Vagina (tissue), 2 donors: ENCODE data around the gene ZBTB21. TPM values are rescaled to one million over a fixed set of nuclear protein-coding genes. Genes with fewer than 3 reads are reported as not detected.
A peak's percentile ranks its signal among the peaks of the same experiment; 100 is the strongest.

Experiments used
- DNase-seq, 2 donors: peaks; one replicate each; pipeline ENCODE4 v3.0.0-alpha.2; 2017; ENCODE audit errors: extremely low spot score in 2 of 2
- H3K27ac ChIP-seq: fragments of 200-600 bp; sonication (generic); one replicate; pipeline ENCODE4 v1.5.1; 2019
- H3K27me3 ChIP-seq: fragments of 200-600 bp; sonication (generic); one replicate; pipeline ENCODE4 v1.5.1; 2019
- H3K36me3 ChIP-seq, 2 donors: fragments of 200-600 bp; sonication (generic); one replicate each; pipeline ENCODE4 v1.5.1; 2017 to 2019
- H3K4me1 ChIP-seq: fragments of 200-600 bp; sonication (generic); one replicate; pipeline ENCODE4 v1.5.1; 2019
- H3K4me3 ChIP-seq, 2 donors: fragments of 200-600 bp; sonication (generic); 1 replicate in 1 of 2; 2 replicates in 1 of 2; pipeline ENCODE4 v1.5.1; 2016 to 2019
- H3K9me3 ChIP-seq: fragments of 200-600 bp; sonication (generic); one replicate; pipeline ENCODE4 v1.5.1; 2019
- POLR2A ChIP-seq, 2 donors: fragments of 450-650 bp; IDR thresholded peaks; one replicate each; pipeline ENCODE4 v1.6.1; 2017; ENCODE audit warnings: antibody characterized with exemption in 2 of 2, mild to moderate bottlenecking in 2 of 2, moderate library complexity in 2 of 2
- POLR2AphosphoS5 ChIP-seq, 2 donors: sonication (generic); formaldehyde crosslinking; IDR thresholded peaks; one replicate each; pipeline ENCODE4 v1.9.0; 2017; ENCODE audit warnings: antibody characterized with exemption in 2 of 2, mild to moderate bottlenecking in 2 of 2, low read depth in 1 of 2; ENCODE audit not compliant: insufficient read depth in 1 of 2
- intact Hi-C: fragments of 100-400 bp; cut with DNase I; formaldehyde crosslinking; loops from one replicate; pipeline ENCODE4 v1.15.1; 2023
- total RNA-seq: library from RNA; depleted of rRNA; stranded (reverse); fragments of >200 nt; gene quantifications from one replicate; pipeline ENCODE4 v1.2.3, GENCODE V29; 2016
- TF ChIP-seq, protein P1 (sequence below), 3 experiments: fragments of 450-650 bp in 2 of 3; fragments of 200-600 bp in 1 of 3; sonication (generic) in 1 of 3; IDR thresholded peaks; one replicate each; pipeline ENCODE4 v1.5.1; 2017 to 2019; ENCODE audit warnings: antibody characterized with exemption in 3 of 3, mild to moderate bottlenecking in 2 of 3, moderate library complexity in 2 of 3

The ZBTB21 gene
- total RNA-seq, 1 donor from 2014 or later, result 16.7 TPM

DNA sequence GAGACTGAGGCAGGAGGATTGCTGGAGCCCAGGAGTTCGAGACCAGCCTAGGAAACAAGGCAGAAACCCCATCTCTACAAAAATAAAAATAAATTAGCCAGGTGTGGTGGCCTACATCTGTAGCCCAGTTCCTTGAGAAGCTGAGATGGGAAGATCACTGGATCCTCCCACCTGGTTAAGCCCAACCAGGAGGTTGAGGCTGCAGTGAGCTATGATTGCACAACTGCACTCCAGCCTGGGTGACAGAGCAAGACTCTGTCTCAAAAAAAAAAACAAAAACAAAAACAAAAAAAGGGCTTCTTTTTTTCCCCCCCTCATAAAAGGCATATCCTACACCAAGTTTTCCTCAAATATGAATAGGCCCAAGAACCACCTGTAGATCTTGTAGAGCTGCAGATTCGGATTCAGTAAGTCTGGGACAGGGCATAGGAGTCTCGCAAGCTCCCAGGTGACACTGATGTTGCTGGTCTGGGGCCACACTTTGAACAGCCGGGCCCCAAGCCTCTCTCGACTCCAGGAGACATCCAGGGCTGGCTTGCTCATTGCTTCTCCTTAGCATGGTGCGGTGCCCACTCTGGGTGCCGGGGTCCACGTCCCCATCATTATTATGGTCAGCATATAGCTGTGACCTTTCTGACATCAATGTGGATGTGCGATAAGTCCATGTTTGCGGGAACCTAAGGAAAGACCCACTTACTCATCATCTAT, 38.9 kb upstream of the ZBTB21 start:
- no peak for TF ChIP-seq POLR2AphosphoS5 (IDR thresholded peaks at IDR 0.05; ENCODE audit: insufficient read depth in 1 of 2, low read depth in 1 of 2)
- TF ChIP-seq, protein P1, sequence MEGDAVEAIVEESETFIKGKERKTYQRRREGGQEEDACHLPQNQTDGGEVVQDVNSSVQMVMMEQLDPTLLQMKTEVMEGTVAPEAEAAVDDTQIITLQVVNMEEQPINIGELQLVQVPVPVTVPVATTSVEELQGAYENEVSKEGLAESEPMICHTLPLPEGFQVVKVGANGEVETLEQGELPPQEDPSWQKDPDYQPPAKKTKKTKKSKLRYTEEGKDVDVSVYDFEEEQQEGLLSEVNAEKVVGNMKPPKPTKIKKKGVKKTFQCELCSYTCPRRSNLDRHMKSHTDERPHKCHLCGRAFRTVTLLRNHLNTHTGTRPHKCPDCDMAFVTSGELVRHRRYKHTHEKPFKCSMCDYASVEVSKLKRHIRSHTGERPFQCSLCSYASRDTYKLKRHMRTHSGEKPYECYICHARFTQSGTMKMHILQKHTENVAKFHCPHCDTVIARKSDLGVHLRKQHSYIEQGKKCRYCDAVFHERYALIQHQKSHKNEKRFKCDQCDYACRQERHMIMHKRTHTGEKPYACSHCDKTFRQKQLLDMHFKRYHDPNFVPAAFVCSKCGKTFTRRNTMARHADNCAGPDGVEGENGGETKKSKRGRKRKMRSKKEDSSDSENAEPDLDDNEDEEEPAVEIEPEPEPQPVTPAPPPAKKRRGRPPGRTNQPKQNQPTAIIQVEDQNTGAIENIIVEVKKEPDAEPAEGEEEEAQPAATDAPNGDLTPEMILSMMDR (IDR thresholded peaks at IDR 0.05), result no peak
- TF ChIP-seq POLR2A (IDR thresholded peaks at IDR 0.05), result no peak
- DNase-seq, result no peak
- H3K27me3 ChIP-seq, result no peaks in the 10 kb centered on the region
- intact Hi-C loops, result no loop called here
- no peak overlapping the region for H3K4me3 ChIP-seq
- no peak overlapping the region for H3K27ac ChIP-seq
- peaks cover 9% of the 10 kb centered on the region for H3K4me1 ChIP-seq
- no peaks in the 10 kb centered on the region for H3K36me3 ChIP-seq
- no peaks in the 10 kb centered on the region for H3K9me3 ChIP-seq

DNA sequence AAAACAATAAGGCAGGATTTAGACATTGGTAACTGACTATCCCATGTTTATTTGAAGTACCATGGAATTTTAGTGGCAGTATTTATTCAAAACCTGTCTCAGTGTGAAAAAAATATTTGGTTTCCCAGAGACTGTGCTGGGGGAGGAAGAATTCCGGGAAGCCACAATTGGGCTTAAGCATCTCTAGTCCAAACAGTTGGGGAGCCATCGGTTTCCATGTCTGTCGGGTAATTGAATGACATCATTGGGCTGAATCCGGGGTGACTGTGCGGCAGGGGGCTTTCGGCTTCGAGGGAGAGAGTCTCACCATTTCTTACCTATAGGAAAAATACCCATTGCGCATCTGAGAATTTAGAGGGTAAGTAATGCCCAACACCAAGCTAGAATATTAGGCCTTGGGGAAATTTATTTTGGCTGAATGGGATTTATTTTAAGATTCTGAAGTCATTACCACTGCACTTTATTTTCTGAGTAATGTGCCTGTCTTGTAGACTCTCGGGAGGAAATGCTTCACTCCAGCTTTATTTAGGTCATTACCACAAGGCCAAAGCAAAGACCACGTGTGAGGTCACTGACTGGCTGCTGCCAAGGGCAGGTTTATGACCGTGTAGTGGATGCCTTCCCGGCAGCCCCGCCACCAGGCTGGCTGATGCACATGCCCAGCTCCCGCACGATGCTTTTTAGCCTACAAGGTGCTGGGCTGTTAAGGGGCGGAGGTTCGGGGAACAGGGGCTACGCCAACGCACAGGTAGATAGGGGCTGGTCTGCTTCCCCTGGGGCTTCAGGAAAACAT, 37.9 kb upstream of the ZBTB21 start:
- H3K4me1 ChIP-seq, result peaks cover 9% of the 10 kb centered on the region
- H3K4me3 ChIP-seq, result no peak overlapping the region
- no peaks in the 10 kb centered on the region for H3K9me3 ChIP-seq
- peak overlapping the region; percentile 3 for H3K27ac ChIP-seq
- no peaks in the 10 kb centered on the region for H3K27me3 ChIP-seq
- no peaks in the 10 kb centered on the region for H3K36me3 ChIP-seq
- TF ChIP-seq, protein P1 (IDR thresholded peaks at IDR 0.05), result no peak
- peak; percentile 53 to 67 for TF ChIP-seq POLR2AphosphoS5 (IDR thresholded peaks at IDR 0.05; ENCODE audit: insufficient read depth in 1 of 2, low read depth in 1 of 2)
- intact Hi-C loops, result no loop called here
- DNase-seq, result no peak

DNA sequence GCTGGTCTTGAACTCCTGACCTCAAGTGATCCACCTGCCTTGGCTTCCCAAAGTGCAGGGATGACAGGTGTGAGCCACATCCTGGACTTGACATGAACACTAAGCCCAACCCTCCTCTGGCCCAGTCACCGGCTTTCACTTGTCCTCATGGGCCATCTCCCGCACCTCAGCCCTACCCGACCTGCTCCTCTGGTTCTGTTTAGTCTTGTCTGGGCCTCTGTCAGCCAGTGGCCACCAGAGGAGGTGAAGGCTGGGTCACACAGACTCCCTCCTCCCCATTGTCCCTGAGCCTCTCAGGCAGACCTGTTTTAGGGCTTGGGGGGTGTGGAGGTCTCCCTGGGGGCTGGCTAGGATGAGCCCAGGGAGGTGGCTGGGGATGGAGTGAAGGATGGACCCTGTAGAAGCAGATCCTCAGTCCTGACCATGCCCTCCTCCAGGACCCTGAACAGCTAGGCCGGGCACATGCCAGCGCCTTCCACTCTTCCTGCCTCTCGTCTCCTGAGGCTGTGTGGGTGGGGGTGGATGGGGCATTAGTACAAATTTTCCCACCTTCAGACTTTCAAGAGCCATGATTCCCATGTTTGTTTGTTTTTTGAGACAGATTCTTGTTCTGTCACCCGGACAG, 34.8 kb upstream of the ZBTB21 start:
- no peaks in the 10 kb centered on the region for H3K36me3 ChIP-seq
- no peaks in the 10 kb centered on the region for H3K27me3 ChIP-seq
- no peaks in the 10 kb centered on the region for H3K9me3 ChIP-seq
- TF ChIP-seq POLR2AphosphoS5 (IDR thresholded peaks at IDR 0.05; ENCODE audit: insufficient read depth in 1 of 2, low read depth in 1 of 2), result no peak
- TF ChIP-seq, protein P1 (IDR thresholded peaks at IDR 0.05), result no peak
- TF ChIP-seq POLR2A (IDR thresholded peaks at IDR 0.05), result no peak
- intact Hi-C loops, result no loop called here
- peaks cover 17% of the 10 kb centered on the region for H3K4me1 ChIP-seq
- no peak overlapping the region for H3K27ac ChIP-seq
- no peak for DNase-seq
- no peak overlapping the region for H3K4me3 ChIP-seq

DNA sequence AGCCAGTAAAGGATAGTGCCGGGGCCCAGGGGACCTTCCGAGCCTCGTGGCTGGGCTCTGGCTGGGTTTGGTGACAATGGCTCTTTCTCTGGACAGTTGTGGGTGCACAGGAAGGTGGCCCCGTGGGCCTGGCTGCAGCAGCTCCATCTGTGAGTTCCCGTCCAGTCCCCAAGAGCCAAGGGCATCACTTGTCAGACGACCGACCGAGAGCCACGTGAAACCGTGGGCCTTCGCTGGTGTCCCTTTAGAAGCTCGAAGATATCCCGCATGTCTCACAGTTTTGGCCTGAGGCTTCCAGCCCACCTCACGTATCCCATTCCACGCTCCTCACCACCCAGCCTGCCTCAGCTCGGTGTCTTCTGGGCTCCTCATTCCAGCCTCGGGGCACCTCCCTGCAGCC, 33.8 kb upstream of the ZBTB21 start:
- Histone ChIP-seq H3K9me3 (no peaks in the 10 kb centered on the region), H3K36me3 (no peaks in the 10 kb centered on the region), H3K27me3 (no peaks in the 10 kb centered on the region), H3K4me1 (peaks cover 27% of the 10 kb centered on the region), H3K4me3 (no peak overlapping the region), H3K27ac (no peak overlapping the region)
- TF ChIP-seq, protein P1 (IDR thresholded peaks at IDR 0.05), result no peak
- TF ChIP-seq POLR2A (IDR thresholded peaks at IDR 0.05), result no peak
- no peak for TF ChIP-seq POLR2AphosphoS5 (IDR thresholded peaks at IDR 0.05; ENCODE audit: insufficient read depth in 1 of 2, low read depth in 1 of 2)
- no peak for DNase-seq
- intact Hi-C loops, result no loop called here
